SK-N-SH treated with all-trans-retinoic acid at 6 μM for 48 hours (cell line): ENCODE results near the gene KCMF1.
A peak's percentile ranks its signal among the peaks of the same experiment; 100 is the strongest.

Source experiments
- ATAC-seq: fragments of 200-7000 bp; cut with Tn5 transposase; 3 replicates; pipeline ENCODE4 v1.9.1; 2020; ENCODE audit warnings: mild to moderate bottlenecking, moderate library complexity
- BACH2 ChIP-seq: fragments of 250-450 bp; sonication (Bioruptor Pico); IDR thresholded peaks from 2 replicates; pipeline ENCODE4 v1.9.0; 2021; ENCODE audit warnings: mild to moderate bottlenecking, borderline replicate concordance
- CREB5 ChIP-seq: fragments of 250-450 bp; sonication (Bioruptor Pico); IDR thresholded peaks from 2 replicates; pipeline ENCODE4 v1.5.1; 2020; ENCODE audit warnings: low read depth, mild to moderate bottlenecking, moderate library complexity
- CSDC2 ChIP-seq: fragments of 250-450 bp; sonication (Bioruptor Pico); IDR thresholded peaks from 2 replicates; pipeline ENCODE4 v1.5.0; 2020; ENCODE audit warnings: mild to moderate bottlenecking, moderate library complexity
- CSRNP3 ChIP-seq: fragments of 250-450 bp; sonication (Bioruptor Pico); IDR thresholded peaks from 2 replicates; pipeline ENCODE4 v1.5.1; 2021; ENCODE audit warnings: mild to moderate bottlenecking, moderate library complexity
- GLIS3 ChIP-seq: fragments of 250-450 bp; sonication (Bioruptor Pico); IDR thresholded peaks from 2 replicates; pipeline ENCODE4 v1.5.0; 2020; ENCODE audit warnings: mild to moderate bottlenecking, moderate library complexity
- POU6F1 ChIP-seq: fragments of 250-450 bp; sonication (Bioruptor Pico); IDR thresholded peaks from 2 replicates; pipeline ENCODE4 v1.8.0; 2021; ENCODE audit warnings: low read depth, mild to moderate bottlenecking, moderate library complexity, borderline replicate concordance
- PPARA ChIP-seq: fragments of 250-450 bp; sonication (Bioruptor Pico); IDR thresholded peaks from 2 replicates; pipeline ENCODE4 v1.5.0; 2020; ENCODE audit warnings: mild to moderate bottlenecking, borderline replicate concordance
- RARB ChIP-seq: fragments of 250-450 bp; sonication (Bioruptor Pico); IDR thresholded peaks from 2 replicates; pipeline ENCODE4 v1.8.0; 2021; ENCODE audit warnings: mild to moderate bottlenecking, moderate library complexity
- SNAI2 ChIP-seq: fragments of 250-450 bp; sonication (Bioruptor Pico); IDR thresholded peaks from 2 replicates; pipeline ENCODE4 v1.5.0; 2020; ENCODE audit warnings: mild to moderate bottlenecking, moderate library complexity
- TCF4 ChIP-seq: fragments of 250-450 bp; sonication (Bioruptor Pico); IDR thresholded peaks from 2 replicates; pipeline ENCODE4 v1.8.0; 2021; ENCODE audit warnings: mild to moderate bottlenecking, moderate library complexity, borderline replicate concordance
- TSHZ2 ChIP-seq: fragments of 250-450 bp; sonication (Bioruptor Pico); IDR thresholded peaks from 2 replicates; pipeline ENCODE4 v1.5.0; 2020; ENCODE audit warnings: mild to moderate bottlenecking, moderate library complexity
- ZC3H10 ChIP-seq: fragments of 250-450 bp; sonication (Bioruptor Pico); IDR thresholded peaks from 2 replicates; pipeline ENCODE4 v1.5.1; 2021; ENCODE audit warnings: mild to moderate bottlenecking, moderate library complexity
- ZFP3 ChIP-seq: fragments of 250-450 bp; sonication (Bioruptor Pico); IDR thresholded peaks from 2 replicates; pipeline ENCODE4 v1.5.0; 2020; ENCODE audit warnings: mild to moderate bottlenecking, moderate library complexity
- ZFP30 ChIP-seq: fragments of 450-650 bp; formaldehyde crosslinking; IDR thresholded peaks from 2 replicates; pipeline ENCODE4 v1.5.0; 2022; ENCODE audit warnings: mild to moderate bottlenecking, moderate library complexity
- ZNF565 ChIP-seq: fragments of 450-650 bp; formaldehyde crosslinking; conservative IDR thresholded peaks from 2 replicates; pipeline ENCODE4 v1.5.0; 2020; ENCODE audit warnings: low read depth, mild to moderate bottlenecking, moderate library complexity
- ZNF70 ChIP-seq: fragments of 450-650 bp; formaldehyde crosslinking; IDR thresholded peaks from 2 replicates; pipeline ENCODE4 v1.5.0; 2020; ENCODE audit warnings: mild to moderate bottlenecking, moderate library complexity
- ZNF8 ChIP-seq: fragments of 450-650 bp; formaldehyde crosslinking; IDR thresholded peaks from 2 replicates; pipeline ENCODE4 v1.5.0; 2020; ENCODE audit warnings: mild to moderate bottlenecking, moderate library complexity

The KCMF1 gene

GRCh38 chr2:85061896-85062295, 90.9 kb downstream of the KCMF1 start:
- no peak for ATAC-seq
- no peak for TF ChIP-seq RARB (CRISPR knock-in tag)
- TF ChIP-seq CSRNP3 (CRISPR knock-in tag): no peak

- TF ChIP-seq POU6F1 (CRISPR knock-in tag) (no peak), ZFP3 (CRISPR knock-in tag) (peak; percentile 90), ZNF565 (CRISPR knock-in tag) (no peak), ZNF8 (no peak), PPARA (CRISPR knock-in tag) (no peak)
- ATAC-seq: peak; percentile 10; the same call in 2 of the 3 replicates
Measured at GRCh38 chr2:85062565-85062964, 91.6 kb downstream of the KCMF1 start.

- ATAC-seq: no peak
Measured at GRCh38 chr2:85063981-85064599, 93.1 kb downstream of the KCMF1 start.

GRCh38 chr2:85064927-85065577, 94.1 kb downstream of the KCMF1 start:
- no peak for TF ChIP-seq RARB (CRISPR knock-in tag)
- peak; percentile 38; the same call in 1 of the 2 replicates for TF ChIP-seq TCF4 (CRISPR knock-in tag)
- TF ChIP-seq CREB5 (CRISPR knock-in tag): no peak
- TF ChIP-seq SNAI2: no peak
- TF ChIP-seq ZNF8: no peak
- no peak for TF ChIP-seq CSDC2 (CRISPR knock-in tag)
- no peak for TF ChIP-seq BACH2
- TF ChIP-seq GLIS3 (CRISPR knock-in tag): no peak
- no peak for TF ChIP-seq CSRNP3 (CRISPR knock-in tag)
- peak; percentile 41; the same call in 1 of the 2 replicates for TF ChIP-seq TSHZ2 (CRISPR knock-in tag)
- TF ChIP-seq ZC3H10 (CRISPR knock-in tag): no peak
- TF ChIP-seq, all 23 proteins: peak for 2
- ATAC-seq: peak; percentile 5; the same call in 1 of the 3 replicates

More at GRCh38 chr2:85063981-85064599, 93.1 kb downstream of the KCMF1 start:
- TF ChIP-seq GLIS3 (CRISPR knock-in tag): no peak
- no peak for TF ChIP-seq ZNF70 (CRISPR knock-in tag)
- no peak for TF ChIP-seq BACH2
- TF ChIP-seq RARB (CRISPR knock-in tag): no peak
- no peak for TF ChIP-seq ZFP3 (CRISPR knock-in tag)
- TF ChIP-seq POU6F1 (CRISPR knock-in tag): no peak
- no peak for TF ChIP-seq ZFP30 (CRISPR knock-in tag)
- TF ChIP-seq, all 23 proteins: peak for 0
